ENCODE measurements around the gene SFTA2.

The SFTA2 gene

GRCh38 chr6:30955367-30956042, 23.5 kb upstream of the SFTA2 start:
- TF ChIP-seq CTCF (IDR thresholded peaks at IDR 0.05; ENCODE audit: low read depth, low read length) = no peak
- no peak for DNase-seq (ENCODE audit: extremely low read depth, low read depth)

- no peak for TF ChIP-seq CTCF (IDR thresholded peaks at IDR 0.05; ENCODE audit: low read depth, low read length)
- DNase-seq (ENCODE audit: extremely low read depth, low read depth) = no peak
Observed at GRCh38 chr6:30954631-30955366, 22.8 kb upstream of the SFTA2 start.

GRCh38 chr6:30951907-30952469, 20.0 kb upstream of the SFTA2 start:
- DNase-seq (ENCODE audit: extremely low read depth, low read depth) = no peak
- no peak for TF ChIP-seq CTCF (IDR thresholded peaks at IDR 0.05; ENCODE audit: low read depth, low read length)

- DNase-seq (ENCODE audit: extremely low read depth, low read depth) = no peak
- no peak for TF ChIP-seq CTCF (IDR thresholded peaks at IDR 0.05; ENCODE audit: low read depth, low read length)
Observed at GRCh38 chr6:30948811-30949210, 16.8 kb upstream of the SFTA2 start.

GRCh38 chr6:30947231-30947630, 15.3 kb upstream of the SFTA2 start:
- TF ChIP-seq CTCF (IDR thresholded peaks at IDR 0.05; ENCODE audit: low read depth, low read length) = no peak
- no peak for DNase-seq (ENCODE audit: extremely low read depth, low read depth)

- no peak for TF ChIP-seq CTCF (IDR thresholded peaks at IDR 0.05; ENCODE audit: low read depth, low read length)
- no peak for DNase-seq (ENCODE audit: extremely low read depth, low read depth)
Observed at GRCh38 chr6:30945281-30945680, 13.3 kb upstream of the SFTA2 start.

- no peak for DNase-seq (ENCODE audit: extremely low read depth, low read depth)
- no peak for TF ChIP-seq CTCF (IDR thresholded peaks at IDR 0.05; ENCODE audit: low read depth, low read length)
Observed at GRCh38 chr6:30944051-30944450, 12.1 kb upstream of the SFTA2 start.

All from AG09319 (cell line).